HCT116 (cell line): ENCODE results near the gene STARD3NL. TPM values are rescaled to one million over a fixed set of nuclear protein-coding genes. Genes with fewer than 3 reads are reported as not detected.

ENCODE experiments used
- ATAC-seq: fragments of 200-7000 bp; cut with Tn5 transposase; 2 replicates; pipeline ENCODE4 v1.9.1; 2020; ENCODE audit warnings: mild to moderate bottlenecking, moderate library complexity
- BruUV-seq: library from RNA; stranded (reverse); fragments of 400-500 nt; replicated peaks from 2 replicates; lab custom pipeline; 2021; lab: Mats Ljungman, UMichigan
- CTCF ChIA-PET: fragments of 300-600 bp; sonication (Branson Sonifier 250); formaldehyde crosslinking; loops from one replicate; lab custom pipeline; 2021; ENCODE audit warnings: antibody characterized with exemption; lab: Charles Lee
- POLR2A ChIA-PET: fragments of 300-600, 350-600 bp; sonication (Branson Sonifier 250); formaldehyde crosslinking; loops from one replicate; lab custom pipeline; 2021; ENCODE audit warnings: antibody characterized with exemption; lab: Charles Lee
- RAD21 ChIA-PET, 2 experiments: fragments of 300-600 bp; sonication (Branson Sonifier 250); formaldehyde crosslinking; loops; one replicate each; lab custom pipeline; 2023; ENCODE audit warnings: low total read pairs in 2 of 2; ENCODE audit not compliant: uncharacterized antibody in 2 of 2, unreplicated experiment in 2 of 2, low non-redundant PET in 1 of 2; lab: Charles Lee
- DNase-seq: peaks from one replicate; pipeline ENCODE4 v3.0.0-alpha.2; 2010; ENCODE audit warnings: low read depth, low spot score
- H2AFZ ChIP-seq: fragments of 200-600 bp; shearing (Covaris generic), sonication (generic); 2 replicates; pipeline ENCODE4 v1.6.1; 2017; ENCODE audit warnings: low read depth, mixed run types, mixed read lengths, antibody characterized with exemption, low read length; ENCODE audit not compliant: poor library complexity, severe bottlenecking
- H3K27ac ChIP-seq: 2 replicates; pipeline ENCODE4 v1.5.1; 2012; ENCODE audit warnings: low read depth, low read length
- H3K27me3 ChIP-seq: fragments of 200-600 bp; sonication (generic); 2 replicates; pipeline ENCODE4 v1.6.1; 2016; ENCODE audit warnings: mixed run types, low read length, mixed read lengths; ENCODE audit not compliant: insufficient read depth
- H3K36me3 ChIP-seq, 2 experiments: fragments of 200-500 bp in 1 of 2; fragments of 200-600 bp in 1 of 2; sonication (Bioruptor generic) in 1 of 2; sonication (generic) in 1 of 2; 2 replicates each; pipeline versions ENCODE4 v1.5.1 to v1.6.1; 2014 to 2016; ENCODE audit warnings: low read length in 2 of 2, inconsistent platforms in 1 of 2, mixed read lengths in 1 of 2, mixed run types in 1 of 2; ENCODE audit not compliant: insufficient read depth in 2 of 2, control insufficient read depth in 1 of 2
- H3K4me1 ChIP-seq, 2 experiments: fragments of 200-600 bp in 1 of 2; sonication (generic) in 1 of 2; 2 replicates each; pipeline versions ENCODE4 v1.5.1 to v1.6.1; 2012 to 2017; ENCODE audit warnings: low read length in 2 of 2, inconsistent platforms in 1 of 2, mild to moderate bottlenecking in 1 of 2, mixed read lengths in 1 of 2, mixed run types in 1 of 2, moderate library complexity in 1 of 2; ENCODE audit not compliant: insufficient read depth in 2 of 2, control insufficient read depth in 1 of 2
- H3K4me2 ChIP-seq: fragments of 200-600 bp; sonication (generic); 2 replicates; pipeline ENCODE4 v1.6.1; 2017; ENCODE audit warnings: mixed run types, low read length, mixed read lengths
- H3K4me3 ChIP-seq, 2 experiments: fragments of 200-600 bp in 1 of 2; sonication (generic) in 1 of 2; replicated peaks in 1 of 2; 2 replicates each; pipeline ENCODE4 v1.5.1; 2011 to 2016; ENCODE audit warnings: low read length in 2 of 2, control low read depth in 1 of 2, low read depth in 1 of 2, mild to moderate bottlenecking in 1 of 2, mixed read lengths in 1 of 2, mixed run types in 1 of 2
- H3K79me2 ChIP-seq: fragments of 200-600 bp; sonication (generic); 2 replicates; pipeline ENCODE4 v1.6.1; 2017; ENCODE audit warnings: mild to moderate bottlenecking, mixed run types, low read length, moderate library complexity, mixed read lengths; ENCODE audit not compliant: insufficient read depth
- H3K9ac ChIP-seq: fragments of 200-600 bp; sonication (generic); 2 replicates; pipeline ENCODE4 v1.6.1; 2016; ENCODE audit warnings: low read length, mixed read lengths
- H3K9me2 ChIP-seq: fragments of 200-600 bp; sonication (generic), shearing (Covaris generic); 2 replicates; pipeline ENCODE4 v1.6.1; 2017; ENCODE audit warnings: mixed run types, mild to moderate bottlenecking, moderate library complexity; ENCODE audit not compliant: insufficient read depth
- H3K9me3 ChIP-seq, 2 experiments: fragments of 200-500 bp in 1 of 2; fragments of 200-600 bp in 1 of 2; sonication (Bioruptor generic) in 1 of 2; sonication (generic) in 1 of 2; 2 replicates each; pipeline ENCODE4 v1.6.1; 2014 to 2017; ENCODE audit warnings: low read length in 2 of 2, mixed read lengths in 2 of 2, inconsistent platforms in 1 of 2, low read depth in 1 of 2, mild to moderate bottlenecking in 1 of 2, mixed run types in 1 of 2, moderate library complexity in 1 of 2; ENCODE audit not compliant: control insufficient read depth in 1 of 2, insufficient read depth in 1 of 2
- H4K20me1 ChIP-seq: fragments of 200-600 bp; sonication (generic), shearing (Covaris generic); 2 replicates; pipeline ENCODE4 v1.6.1; 2017; ENCODE audit warnings: mixed run types, mild to moderate bottlenecking, moderate library complexity; ENCODE audit not compliant: insufficient read depth
- ELF1 ChIP-seq: IDR thresholded peaks from 2 replicates; pipeline ENCODE4 v1.6.1; 2012; ENCODE audit warnings: low read depth, borderline replicate concordance
- EZH2 ChIP-seq: fragments of 200-600 bp; sonication (generic); IDR thresholded peaks from 2 replicates; pipeline ENCODE4 v1.6.1; 2017; ENCODE audit warnings: antibody characterized with exemption, mixed run types
- EZH2phosphoT487 ChIP-seq: fragments of 200-600 bp; IDR thresholded peaks from 2 replicates; pipeline ENCODE4 v1.6.1; 2018; ENCODE audit warnings: antibody characterized with exemption, borderline replicate concordance
- FOSL1 ChIP-seq: IDR thresholded peaks from 2 replicates; pipeline ENCODE4 v1.6.1; 2012; ENCODE audit warnings: low read depth
- JUND ChIP-seq: IDR thresholded peaks from 2 replicates; pipeline ENCODE4 v1.6.1; 2012
- SIN3A ChIP-seq: IDR thresholded peaks from 2 replicates; pipeline ENCODE4 v1.6.1; 2012; ENCODE audit warnings: low read depth
- SP1 ChIP-seq: IDR thresholded peaks from 2 replicates; pipeline ENCODE4 v1.6.1; 2012; ENCODE audit warnings: low read depth
- SRF ChIP-seq: IDR thresholded peaks from 2 replicates; pipeline ENCODE4 v1.6.1; 2012; ENCODE audit warnings: low read depth
- ZNF274 ChIP-seq: fragments of 200-500 bp; sonication (Bioruptor generic); IDR thresholded peaks from 2 replicates; pipeline ENCODE4 v1.6.1; 2014; ENCODE audit warnings: mild to moderate bottlenecking, low read depth, low read length, inconsistent platforms
- intact Hi-C: fragments of 100-400 bp; cut with micrococcal nuclease; formaldehyde crosslinking; loops from 2 replicates; pipeline ENCODE4 v1.10.0; 2022
- total RNA-seq: library from RNA; stranded (reverse); gene quantifications from one replicate; pipeline ENCODE4 v1.2.1, GENCODE V29; 2021; ENCODE audit not compliant: unreplicated experiment
- TF ChIP-seq, protein P1 (sequence below), 3 experiments: fragments of 200-600 bp in 1 of 3; sonication (generic) in 1 of 3; IDR thresholded peaks in 2 of 3; conservative IDR thresholded peaks in 1 of 3; 2 replicates each; pipeline ENCODE4 v1.5.1; 2012 to 2017; ENCODE audit warnings: low read depth in 2 of 3, low read length in 2 of 3, antibody characterized with exemption in 1 of 3, borderline replicate concordance in 1 of 3, control low read depth in 1 of 3, mild to moderate bottlenecking in 1 of 3, mixed read lengths in 1 of 3, mixed run types in 1 of 3, moderate library complexity in 1 of 3; ENCODE audit not compliant: insufficient read depth in 1 of 3
- TF ChIP-seq, protein P2 (sequence below): IDR thresholded peaks from 2 replicates; pipeline ENCODE4 v1.6.1; 2012; ENCODE audit warnings: low read depth

STARD3NL gene
- total RNA-seq, 1 experiment from 2014 or later = 32.0 TPM

DNA sequence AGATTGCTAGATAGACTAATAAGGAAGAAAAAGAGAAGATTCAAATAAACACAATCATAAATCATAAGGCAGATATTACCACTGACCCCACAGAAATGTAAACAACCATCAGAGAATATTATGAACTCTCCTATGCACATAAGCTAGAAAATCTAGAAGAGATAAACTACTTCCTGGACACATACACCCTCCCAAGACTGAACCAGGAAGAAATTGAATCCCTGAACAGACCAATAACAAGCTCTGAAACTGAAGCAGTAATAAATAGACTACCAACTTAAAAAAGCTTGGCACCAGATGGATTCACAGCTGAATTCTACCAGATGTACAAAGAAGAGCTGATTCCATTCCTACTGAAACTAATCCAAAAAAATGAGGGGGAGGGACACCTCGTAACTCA lies 24.5 kb upstream of the STARD3NL start (continued):
- TF ChIP-seq SIN3A = no peak
- TF ChIP-seq, protein P1, sequence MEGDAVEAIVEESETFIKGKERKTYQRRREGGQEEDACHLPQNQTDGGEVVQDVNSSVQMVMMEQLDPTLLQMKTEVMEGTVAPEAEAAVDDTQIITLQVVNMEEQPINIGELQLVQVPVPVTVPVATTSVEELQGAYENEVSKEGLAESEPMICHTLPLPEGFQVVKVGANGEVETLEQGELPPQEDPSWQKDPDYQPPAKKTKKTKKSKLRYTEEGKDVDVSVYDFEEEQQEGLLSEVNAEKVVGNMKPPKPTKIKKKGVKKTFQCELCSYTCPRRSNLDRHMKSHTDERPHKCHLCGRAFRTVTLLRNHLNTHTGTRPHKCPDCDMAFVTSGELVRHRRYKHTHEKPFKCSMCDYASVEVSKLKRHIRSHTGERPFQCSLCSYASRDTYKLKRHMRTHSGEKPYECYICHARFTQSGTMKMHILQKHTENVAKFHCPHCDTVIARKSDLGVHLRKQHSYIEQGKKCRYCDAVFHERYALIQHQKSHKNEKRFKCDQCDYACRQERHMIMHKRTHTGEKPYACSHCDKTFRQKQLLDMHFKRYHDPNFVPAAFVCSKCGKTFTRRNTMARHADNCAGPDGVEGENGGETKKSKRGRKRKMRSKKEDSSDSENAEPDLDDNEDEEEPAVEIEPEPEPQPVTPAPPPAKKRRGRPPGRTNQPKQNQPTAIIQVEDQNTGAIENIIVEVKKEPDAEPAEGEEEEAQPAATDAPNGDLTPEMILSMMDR (IDR thresholded peaks at IDR 0.05 in 2 of 3, conservative IDR thresholded peaks at IDR 0.05 in 1 of 3; ENCODE audit: borderline replicate concordance in 1 of 3, insufficient read depth in 1 of 3, low read depth in 2 of 3, low read length in 2 of 3) = no peak
- TF ChIP-seq, all 23 proteins: peak for 0

DNA sequence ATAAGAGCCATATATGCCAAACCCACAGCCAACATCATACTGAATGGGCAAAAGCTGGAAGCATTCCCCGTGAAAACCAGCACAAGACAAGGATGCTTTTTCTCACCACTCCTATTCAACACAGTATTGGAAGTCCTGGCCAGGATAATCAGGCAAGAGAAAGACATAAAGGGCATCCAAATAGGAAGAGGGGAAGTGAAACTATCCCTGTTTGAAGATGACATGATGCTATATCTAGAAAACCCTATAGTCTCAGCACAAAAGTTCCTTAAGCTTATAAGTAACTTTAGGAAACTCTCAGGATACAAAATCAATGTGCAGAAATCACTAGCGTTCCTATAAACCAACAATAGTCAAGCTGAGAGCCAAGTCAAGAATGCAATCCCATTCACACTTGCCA lies 23.8 kb upstream of the STARD3NL start:
- H3K9me2 ChIP-seq = no peaks in the 10 kb centered on the region
- H3K27me3 ChIP-seq = 0 out of 2 replicates have a peak, but pooled peaks cover 7% of the 10 kb centered on the region
- H3K36me3 ChIP-seq = no peaks in the 10 kb centered on the region
- CTCF ChIA-PET = no interaction called here
- RAD21 ChIA-PET = no interaction called here
- H3K9ac ChIP-seq = no peak overlapping the region
- H3K4me1 ChIP-seq = no peaks in the 10 kb centered on the region
- POLR2A ChIA-PET = no interaction called here
- ATAC-seq = no peak
- TF ChIP-seq JUND (no peak), ZNF274 (no peak), EZH2 (no peak), FOSL1 (no peak), SP1 (no peak), SRF (no peak), EZH2phosphoT487 (no peak), ELF1 (no peak)
- TF ChIP-seq, protein P1 (IDR thresholded peaks at IDR 0.05 in 2 of 3, conservative IDR thresholded peaks at IDR 0.05 in 1 of 3; ENCODE audit: borderline replicate concordance in 1 of 3, insufficient read depth in 1 of 3, low read depth in 2 of 3, low read length in 2 of 3) = no peak
- TF ChIP-seq, protein P2, sequence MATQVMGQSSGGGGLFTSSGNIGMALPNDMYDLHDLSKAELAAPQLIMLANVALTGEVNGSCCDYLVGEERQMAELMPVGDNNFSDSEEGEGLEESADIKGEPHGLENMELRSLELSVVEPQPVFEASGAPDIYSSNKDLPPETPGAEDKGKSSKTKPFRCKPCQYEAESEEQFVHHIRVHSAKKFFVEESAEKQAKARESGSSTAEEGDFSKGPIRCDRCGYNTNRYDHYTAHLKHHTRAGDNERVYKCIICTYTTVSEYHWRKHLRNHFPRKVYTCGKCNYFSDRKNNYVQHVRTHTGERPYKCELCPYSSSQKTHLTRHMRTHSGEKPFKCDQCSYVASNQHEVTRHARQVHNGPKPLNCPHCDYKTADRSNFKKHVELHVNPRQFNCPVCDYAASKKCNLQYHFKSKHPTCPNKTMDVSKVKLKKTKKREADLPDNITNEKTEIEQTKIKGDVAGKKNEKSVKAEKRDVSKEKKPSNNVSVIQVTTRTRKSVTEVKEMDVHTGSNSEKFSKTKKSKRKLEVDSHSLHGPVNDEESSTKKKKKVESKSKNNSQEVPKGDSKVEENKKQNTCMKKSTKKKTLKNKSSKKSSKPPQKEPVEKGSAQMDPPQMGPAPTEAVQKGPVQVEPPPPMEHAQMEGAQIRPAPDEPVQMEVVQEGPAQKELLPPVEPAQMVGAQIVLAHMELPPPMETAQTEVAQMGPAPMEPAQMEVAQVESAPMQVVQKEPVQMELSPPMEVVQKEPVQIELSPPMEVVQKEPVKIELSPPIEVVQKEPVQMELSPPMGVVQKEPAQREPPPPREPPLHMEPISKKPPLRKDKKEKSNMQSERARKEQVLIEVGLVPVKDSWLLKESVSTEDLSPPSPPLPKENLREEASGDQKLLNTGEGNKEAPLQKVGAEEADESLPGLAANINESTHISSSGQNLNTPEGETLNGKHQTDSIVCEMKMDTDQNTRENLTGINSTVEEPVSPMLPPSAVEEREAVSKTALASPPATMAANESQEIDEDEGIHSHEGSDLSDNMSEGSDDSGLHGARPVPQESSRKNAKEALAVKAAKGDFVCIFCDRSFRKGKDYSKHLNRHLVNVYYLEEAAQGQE = no peak
- TF ChIP-seq, all 23 proteins: peak for 0
- no peak overlapping the region for H3K4me3 ChIP-seq
- no peak for DNase-seq
- no peaks in the 10 kb centered on the region for H4K20me1 ChIP-seq
- no peak overlapping the region for H2AFZ ChIP-seq
- no peaks in the 10 kb centered on the region for H3K79me2 ChIP-seq
- no TSS peak for BruUV-seq
- no peak overlapping the region for H3K27ac ChIP-seq
- intact Hi-C loops = no loop called here
- no peak overlapping the region for H3K4me2 ChIP-seq
- H3K9me3 ChIP-seq = no peaks in the 10 kb centered on the region
